HG02938 (cell line): ENCODE measurements around the gene ADAMTS9.

ENCODE experiments used
- ATAC-seq: cut with Tn5 transposase; IDR thresholded peaks from one replicate; pipeline ENCODE4 v1.9.1; 2021; ENCODE audit warnings: mild to moderate bottlenecking, moderate library complexity; ENCODE audit not compliant: unreplicated experiment

ADAMTS9 gene

DNA sequence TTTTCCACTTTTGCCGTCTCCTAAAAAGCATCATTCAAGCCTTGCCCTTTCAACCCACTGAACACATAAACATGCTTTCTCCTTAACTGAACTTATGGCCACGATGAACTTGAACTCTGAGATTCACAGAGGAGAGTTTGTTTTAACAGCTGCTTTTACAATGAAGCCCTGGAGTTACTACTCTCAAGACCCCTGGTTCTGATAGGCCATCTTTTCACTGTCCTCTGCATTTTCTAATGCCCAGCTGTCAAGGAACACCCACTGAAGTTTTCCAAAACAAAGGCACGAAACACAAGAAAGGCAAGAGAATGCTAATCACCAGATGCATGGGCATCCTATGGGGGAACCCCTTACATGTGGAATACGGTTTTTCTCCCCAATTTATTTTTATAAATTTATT lies 100.8 kb downstream of the ADAMTS9 start:
- no peak for ATAC-seq

GRCh38 chr3:64584179-64584578 lies 103.6 kb downstream of the ADAMTS9 start:
- ATAC-seq = no peak

GRCh38 chr3:64578797-64579196 lies 109.0 kb downstream of the ADAMTS9 start:
- no peak for ATAC-seq

GRCh38 chr3:64578062-64578770 lies 109.6 kb downstream of the ADAMTS9 start:
- ATAC-seq = no peak

DNA sequence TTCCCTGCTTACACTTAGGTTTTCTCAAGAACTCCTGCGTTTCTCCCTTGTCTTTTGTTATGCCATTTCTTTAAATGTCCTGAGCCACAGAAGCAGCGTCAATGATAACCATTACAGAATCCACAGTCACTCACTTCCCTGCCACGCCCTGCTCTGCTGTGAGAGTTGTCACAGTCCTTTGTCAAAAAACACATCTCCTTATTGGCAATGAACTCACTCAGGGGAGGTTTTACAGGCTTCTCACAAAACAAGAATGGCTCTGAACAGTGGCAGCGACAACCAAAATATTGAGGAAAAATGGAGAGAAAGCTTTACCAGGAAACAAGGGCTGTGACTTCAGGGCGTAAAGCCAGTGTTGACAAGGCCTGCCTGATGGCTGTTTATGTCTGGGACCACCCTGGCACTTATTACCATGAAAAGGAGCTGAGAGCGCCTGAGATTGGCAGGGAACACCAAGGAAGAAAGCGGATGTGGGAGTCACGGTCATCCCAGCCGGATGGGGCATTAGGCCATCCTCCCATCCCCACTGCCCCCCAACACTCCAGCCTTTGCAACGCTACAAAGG lies 111.5 kb downstream of the ADAMTS9 start:
- ATAC-seq = no peak

DNA sequence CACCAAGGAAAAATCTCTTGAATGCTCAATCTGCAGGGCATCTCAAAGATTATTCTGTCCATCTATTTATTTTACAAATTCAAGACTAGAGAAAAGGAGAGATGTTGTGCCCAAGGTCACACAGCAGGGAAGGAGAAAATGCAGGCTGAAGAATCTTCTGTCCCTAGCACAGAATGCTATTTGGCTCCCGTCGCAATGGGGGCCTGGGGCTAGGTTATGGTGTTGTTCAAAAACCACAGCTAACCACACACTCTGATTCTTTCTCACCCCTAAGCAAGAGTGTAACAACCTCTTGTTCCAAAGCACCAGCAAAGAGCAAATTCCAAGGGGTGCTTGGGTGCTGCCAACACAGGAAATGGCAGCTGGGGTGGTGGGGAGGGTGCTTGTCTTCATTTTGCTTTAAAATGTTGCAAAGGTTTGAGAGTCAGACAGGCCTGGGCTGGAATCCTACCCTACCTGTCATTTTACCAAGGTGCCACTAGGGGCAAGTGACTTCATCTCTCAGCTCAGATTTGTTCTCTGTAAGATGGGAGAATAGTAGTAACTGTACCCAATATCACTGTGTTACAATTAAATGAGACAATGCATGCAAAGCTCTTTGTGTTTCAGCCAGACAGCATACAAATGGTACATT lies 112.5 kb downstream of the ADAMTS9 start:
- peak; percentile 73 for ATAC-seq

GRCh38 chr3:64574194-64574593 lies 113.6 kb downstream of the ADAMTS9 start:
- ATAC-seq = no peak

GRCh38 chr3:64571982-64572381 lies 115.8 kb downstream of the ADAMTS9 start:
- no peak for ATAC-seq

DNA sequence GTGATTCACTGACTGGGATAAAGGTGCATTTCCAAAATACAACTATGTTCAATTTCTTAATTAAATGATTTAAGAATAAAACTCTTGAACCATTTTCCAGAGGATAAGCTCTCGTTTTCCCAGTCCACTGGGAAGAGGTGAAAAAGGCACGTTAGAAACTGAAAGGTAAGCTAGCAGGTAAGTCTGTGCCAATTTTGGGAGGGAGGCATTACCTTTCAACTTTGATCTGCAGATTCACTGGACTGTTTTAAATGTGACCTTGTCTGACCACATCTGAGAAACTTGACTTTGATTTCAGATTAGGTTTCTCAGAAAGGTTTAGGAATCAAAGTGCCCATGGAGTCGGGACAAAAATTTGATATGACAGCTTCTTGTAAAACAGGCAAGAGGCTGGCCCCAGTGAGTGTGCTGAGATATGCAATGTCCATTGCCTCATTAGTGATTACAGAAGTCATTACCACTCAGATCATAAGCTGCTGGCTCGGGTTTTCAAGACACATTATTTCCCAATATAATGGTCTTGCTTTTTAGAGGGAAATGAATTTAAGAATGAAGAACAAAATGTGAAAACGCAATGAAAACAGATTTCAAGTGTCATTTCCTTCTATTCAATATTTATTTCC lies 118.8 kb downstream of the ADAMTS9 start:
- ATAC-seq = no peak

GRCh38 chr3:64566859-64567258 lies 120.9 kb downstream of the ADAMTS9 start:
- ATAC-seq = no peak

DNA sequence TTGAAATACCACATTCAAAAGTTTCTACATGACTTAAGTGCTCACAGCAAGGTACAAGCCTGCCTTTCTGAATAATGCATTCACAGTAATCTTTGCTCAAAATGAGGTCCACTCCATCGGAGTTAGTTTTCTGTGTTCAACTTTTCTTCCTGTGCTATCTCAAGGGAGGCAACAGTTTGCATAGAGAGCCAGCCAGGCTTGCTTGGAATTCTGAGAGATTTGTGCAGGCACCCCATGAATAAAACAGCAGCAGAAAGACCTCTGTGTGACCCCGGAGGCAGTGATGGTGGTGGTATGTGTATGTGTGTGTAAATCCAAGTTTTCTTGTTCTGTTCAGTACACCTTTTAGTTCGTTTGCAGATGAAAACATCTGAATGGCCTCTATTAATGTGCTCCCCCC lies 124.0 kb downstream of the ADAMTS9 start:
- ATAC-seq = no peak

- ATAC-seq = no peak
These were observed 125.9 kb downstream of the ADAMTS9 start for GRCh38 chr3:64561868-64562267.

DNA sequence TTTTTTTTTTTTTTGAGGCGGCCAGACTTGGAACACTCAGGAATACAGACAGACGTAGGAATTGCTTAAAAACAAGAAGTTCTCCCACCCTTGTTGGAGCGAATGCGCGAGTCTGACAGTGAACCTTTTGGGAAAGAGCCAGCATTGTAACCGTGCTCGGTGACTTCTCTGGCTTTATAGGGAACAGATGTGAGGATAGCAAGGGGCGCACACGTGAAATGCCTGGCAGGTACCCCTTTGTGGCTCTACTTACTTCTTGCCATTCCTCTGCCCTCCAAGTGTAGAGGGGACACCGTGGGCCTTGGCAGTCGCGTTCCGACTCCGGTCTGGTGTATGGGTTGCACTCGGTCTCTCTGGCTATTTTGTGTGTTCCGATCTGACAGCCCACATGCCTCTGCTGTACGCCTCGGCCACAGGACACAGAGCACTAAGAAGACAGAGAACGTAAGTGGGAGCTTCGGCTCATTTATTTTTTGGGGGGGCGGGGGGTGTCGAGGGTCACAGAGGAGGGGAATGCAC lies 126.4 kb downstream of the ADAMTS9 start:
- no peak for ATAC-seq

DNA sequence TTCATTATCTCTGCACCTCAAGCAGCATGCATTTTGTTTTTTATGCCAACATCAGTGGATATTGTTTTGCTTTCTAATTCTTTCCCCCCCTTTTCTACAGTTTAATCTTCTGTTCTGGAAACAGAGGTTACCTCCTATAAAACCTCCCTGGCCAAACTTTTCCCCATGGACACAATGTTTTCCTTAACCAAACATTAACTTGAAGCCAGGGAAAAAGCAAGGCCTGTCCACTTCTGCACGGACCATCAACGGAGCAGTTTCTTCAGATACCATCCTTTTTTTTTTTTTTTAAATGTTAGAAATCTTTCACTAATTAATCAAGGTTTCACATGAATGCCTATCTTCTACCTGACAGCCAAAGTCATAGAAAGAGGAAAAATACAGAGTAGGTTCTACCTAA lies 127.0 kb downstream of the ADAMTS9 start:
- no peak for ATAC-seq

DNA sequence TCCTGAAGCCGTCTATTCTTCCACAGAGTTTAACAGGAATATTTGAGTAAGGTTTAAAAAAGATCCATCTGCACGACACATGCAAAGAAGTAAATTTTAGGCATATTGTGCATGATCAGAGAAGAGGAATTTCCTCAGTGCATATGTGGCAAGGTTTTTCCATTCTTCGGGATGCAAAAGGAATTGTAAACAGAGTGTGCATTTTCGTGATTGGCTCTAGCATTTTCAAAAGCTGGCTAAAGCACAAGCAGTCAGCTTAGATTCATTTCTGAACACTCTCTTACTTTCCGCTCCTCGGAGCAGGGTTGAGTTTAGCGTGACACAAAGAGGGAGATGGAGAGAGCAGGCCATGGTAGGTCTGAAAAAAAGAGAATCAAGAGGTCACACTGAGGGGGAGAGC lies 128.2 kb downstream of the ADAMTS9 start:
- ATAC-seq = no peak

DNA sequence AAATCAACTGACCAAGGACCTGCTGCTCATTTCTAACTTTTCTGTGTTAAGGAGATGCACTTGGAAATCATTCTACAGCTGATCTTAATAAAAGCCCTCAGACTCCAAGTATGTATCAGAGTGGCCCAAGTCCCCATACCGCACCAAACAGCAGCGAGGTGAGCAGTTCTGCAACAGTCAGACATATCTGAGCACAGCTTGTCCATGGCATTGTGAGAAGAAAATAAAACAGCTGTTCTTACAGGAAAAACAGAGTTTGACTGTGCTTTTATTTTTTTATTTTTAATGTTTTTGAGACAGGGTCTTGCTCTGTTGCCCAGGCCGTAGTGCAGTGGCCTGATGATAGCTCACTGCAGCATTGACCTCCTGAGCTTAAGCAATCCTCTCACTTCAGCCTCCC lies 131.8 kb downstream of the ADAMTS9 start:
- no peak for ATAC-seq

- no peak for ATAC-seq
These were observed 132.4 kb downstream of the ADAMTS9 start for GRCh38 chr3:64555351-64555750.

- ATAC-seq = no peak
These were observed 133.5 kb downstream of the ADAMTS9 start for GRCh38 chr3:64554096-64554920.

- no peak for ATAC-seq
These were observed 134.8 kb downstream of the ADAMTS9 start for GRCh38 chr3:64552966-64553365.

GRCh38 chr3:64552160-64552559 lies 135.6 kb downstream of the ADAMTS9 start:
- ATAC-seq = no peak

GRCh38 chr3:64551697-64552096 lies 136.1 kb downstream of the ADAMTS9 start:
- ATAC-seq = no peak
